ENCODE data around the gene ZDHHC18.

The ZDHHC18 gene, protein sequence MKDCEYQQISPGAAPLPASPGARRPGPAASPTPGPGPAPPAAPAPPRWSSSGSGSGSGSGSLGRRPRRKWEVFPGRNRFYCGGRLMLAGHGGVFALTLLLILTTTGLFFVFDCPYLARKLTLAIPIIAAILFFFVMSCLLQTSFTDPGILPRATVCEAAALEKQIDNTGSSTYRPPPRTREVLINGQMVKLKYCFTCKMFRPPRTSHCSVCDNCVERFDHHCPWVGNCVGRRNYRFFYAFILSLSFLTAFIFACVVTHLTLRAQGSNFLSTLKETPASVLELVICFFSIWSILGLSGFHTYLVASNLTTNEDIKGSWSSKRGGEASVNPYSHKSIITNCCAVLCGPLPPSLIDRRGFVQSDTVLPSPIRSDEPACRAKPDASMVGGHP

DNA sequence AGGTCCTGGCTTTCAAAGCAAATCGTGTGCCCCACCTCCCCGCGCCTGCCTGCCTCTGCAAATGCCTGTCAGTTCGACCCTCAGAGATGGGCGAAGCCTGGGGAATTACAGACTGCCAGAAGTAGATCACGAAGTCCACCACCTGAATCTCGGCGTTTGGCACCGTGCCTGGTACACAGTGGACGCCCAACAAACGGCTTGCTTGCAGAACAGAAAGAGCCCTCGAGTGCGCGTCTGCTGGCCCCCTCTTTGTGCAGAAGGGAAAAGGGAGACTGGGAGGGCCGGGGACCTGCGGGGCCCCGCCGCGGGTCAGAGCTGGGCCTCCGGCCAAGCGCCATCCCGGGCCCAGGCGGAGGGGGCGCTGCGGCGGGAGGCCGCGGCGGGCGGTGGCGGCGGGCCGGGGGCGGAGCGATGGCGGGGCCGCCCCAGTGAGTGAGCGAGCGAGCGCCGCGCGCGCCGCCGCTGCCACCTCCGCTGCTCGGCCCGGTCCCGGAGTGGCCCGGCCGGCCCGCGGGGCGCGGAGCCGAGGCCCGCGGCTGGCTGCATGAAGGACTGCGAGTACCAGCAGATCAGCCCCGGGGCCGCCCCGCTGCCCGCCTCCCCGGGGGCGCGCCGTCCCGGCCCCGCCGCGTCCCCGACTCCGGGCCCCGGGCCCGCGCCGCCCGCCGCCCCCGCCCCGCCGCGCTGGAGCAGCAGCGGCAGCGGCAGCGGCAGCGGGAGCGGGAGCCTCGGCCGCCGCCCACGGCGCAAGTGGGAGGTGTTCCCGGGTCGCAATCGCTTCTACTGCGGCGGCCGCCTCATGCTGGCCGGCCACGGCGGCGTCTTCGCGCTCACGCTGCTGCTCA, at the start of gene ZDHHC18:
TSS of gene ZDHHC18 (plus strand) at position 428 of the 845 bp plus-strand sequence. CDS start at position 545, 117 bp downstream.
- peak; percentile 72 for DNase-seq (ENCODE audit: low spot score)

DNA sequence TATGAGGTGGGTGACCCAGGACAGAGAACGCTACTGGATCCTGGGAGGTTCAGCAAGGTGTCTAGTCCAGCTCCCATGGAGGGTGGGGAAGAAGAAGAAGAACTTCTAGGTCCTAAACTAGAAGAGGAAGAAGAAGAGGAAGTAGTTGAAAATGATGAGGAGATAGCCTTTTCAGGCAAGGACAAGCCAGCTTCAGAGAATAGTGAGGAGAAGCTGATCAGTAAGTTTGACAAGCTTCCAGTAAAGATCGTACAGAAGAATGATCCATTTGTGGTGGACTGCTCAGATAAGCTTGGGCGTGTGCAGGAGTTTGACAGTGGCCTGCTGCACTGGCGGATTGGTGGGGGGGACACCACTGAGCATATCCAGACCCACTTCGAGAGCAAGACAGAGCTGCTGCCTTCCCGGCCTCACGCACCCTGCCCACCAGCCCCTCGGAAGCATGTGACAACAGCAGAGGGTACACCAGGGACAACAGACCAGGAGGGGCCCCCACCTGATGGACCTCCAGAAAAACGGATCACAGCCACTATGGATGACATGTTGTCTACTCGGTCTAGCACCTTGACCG, 47.3 kb upstream of the ZDHHC18 start:
- no peak for DNase-seq (ENCODE audit: low spot score)

DNA sequence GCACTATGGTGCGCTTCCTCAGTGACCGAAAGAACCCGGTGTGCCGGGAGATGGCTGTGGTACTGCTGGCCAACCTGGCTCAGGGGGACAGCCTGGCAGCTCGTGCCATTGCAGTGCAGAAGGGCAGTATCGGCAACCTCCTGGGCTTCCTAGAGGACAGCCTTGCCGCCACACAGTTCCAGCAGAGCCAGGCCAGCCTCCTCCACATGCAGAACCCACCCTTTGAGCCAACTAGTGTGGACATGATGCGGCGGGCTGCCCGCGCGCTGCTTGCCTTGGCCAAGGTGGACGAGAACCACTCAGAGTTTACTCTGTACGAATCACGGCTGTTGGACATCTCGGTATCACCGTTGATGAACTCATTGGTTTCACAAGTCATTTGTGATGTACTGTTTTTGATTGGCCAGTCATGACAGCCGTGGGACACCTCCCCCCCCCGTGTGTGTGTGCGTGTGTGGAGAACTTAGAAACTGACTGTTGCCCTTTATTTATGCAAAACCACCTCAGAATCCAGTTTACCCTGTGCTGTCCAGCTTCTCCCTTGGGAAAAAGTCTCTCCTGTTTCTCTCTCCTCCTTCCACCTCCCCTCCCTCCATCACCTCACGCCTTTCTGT, 46.0 kb upstream of the ZDHHC18 start:
- no peak for DNase-seq (ENCODE audit: low spot score)

DNA sequence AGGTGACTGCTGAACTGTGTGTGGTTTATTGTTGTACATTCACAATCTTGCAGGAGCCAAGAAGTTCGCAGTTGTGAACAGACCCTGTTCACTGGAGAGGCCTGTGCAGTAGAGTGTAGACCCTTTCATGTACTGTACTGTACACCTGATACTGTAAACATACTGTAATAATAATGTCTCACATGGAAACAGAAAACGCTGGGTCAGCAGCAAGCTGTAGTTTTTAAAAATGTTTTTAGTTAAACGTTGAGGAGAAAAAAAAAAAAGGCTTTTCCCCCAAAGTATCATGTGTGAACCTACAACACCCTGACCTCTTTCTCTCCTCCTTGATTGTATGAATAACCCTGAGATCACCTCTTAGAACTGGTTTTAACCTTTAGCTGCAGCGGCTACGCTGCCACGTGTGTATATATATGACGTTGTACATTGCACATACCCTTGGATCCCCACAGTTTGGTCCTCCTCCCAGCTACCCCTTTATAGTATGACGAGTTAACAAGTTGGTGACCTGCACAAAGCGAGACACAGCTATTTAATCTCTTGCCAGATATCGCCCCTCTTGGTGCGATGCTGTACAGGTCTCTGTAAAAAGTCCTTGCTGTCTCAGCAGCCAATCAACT, 45.2 kb upstream of the ZDHHC18 start:
- DNase-seq (ENCODE audit: low spot score) = no peak

DNA sequence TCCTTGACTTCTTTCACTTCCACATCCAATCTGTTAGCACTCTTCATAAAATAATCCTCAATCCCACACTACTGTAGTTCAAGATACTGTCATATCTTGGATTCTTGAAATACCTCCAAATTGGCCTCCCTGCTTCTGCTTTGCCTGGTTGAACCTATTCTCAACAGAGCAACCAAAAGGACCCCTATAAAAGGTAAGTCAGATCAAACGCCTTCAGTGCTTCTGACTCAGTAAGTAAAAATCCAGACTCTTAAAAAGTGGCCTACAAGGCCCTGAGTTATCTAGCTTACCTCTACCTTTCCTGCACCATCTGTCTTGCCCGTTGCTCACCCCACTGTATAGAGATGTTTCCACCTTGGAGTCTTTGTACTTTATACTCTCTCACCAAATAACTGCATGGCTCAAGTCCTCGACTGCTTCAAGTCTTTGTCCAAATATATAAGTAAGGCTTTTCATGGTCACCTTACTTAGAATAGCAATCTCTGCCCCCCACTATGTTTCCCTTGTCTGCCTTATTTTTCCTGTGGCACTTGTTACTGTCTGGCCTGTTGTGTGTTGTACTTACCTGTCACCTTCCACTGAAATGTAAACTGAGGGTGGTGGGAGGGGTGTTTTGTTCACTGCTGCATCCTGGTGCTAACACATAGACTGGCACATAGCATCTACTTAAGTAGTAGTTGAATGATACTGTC, 43.8 kb upstream of the ZDHHC18 start:
- no peak for DNase-seq (ENCODE audit: low spot score)

DNA sequence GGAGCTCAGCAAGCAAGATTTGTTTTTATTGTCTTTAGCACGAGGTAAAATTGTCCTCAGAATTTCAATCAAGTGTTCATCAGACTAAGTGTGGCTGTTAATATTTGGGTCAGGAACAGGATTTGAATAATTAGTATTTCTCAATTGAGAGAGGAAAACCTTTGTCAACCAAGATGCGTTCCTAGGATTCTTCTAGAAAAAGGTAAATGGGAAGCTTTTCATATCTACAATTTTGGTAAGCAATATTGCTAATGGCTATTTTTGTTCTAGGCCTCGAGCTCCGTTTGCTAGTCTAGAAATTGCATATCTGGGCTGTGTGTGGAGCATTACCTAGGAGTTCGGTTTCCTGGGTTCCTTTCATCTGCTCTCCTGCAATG, 42.9 kb upstream of the ZDHHC18 start:
- no peak for DNase-seq (ENCODE audit: low spot score)

DNA sequence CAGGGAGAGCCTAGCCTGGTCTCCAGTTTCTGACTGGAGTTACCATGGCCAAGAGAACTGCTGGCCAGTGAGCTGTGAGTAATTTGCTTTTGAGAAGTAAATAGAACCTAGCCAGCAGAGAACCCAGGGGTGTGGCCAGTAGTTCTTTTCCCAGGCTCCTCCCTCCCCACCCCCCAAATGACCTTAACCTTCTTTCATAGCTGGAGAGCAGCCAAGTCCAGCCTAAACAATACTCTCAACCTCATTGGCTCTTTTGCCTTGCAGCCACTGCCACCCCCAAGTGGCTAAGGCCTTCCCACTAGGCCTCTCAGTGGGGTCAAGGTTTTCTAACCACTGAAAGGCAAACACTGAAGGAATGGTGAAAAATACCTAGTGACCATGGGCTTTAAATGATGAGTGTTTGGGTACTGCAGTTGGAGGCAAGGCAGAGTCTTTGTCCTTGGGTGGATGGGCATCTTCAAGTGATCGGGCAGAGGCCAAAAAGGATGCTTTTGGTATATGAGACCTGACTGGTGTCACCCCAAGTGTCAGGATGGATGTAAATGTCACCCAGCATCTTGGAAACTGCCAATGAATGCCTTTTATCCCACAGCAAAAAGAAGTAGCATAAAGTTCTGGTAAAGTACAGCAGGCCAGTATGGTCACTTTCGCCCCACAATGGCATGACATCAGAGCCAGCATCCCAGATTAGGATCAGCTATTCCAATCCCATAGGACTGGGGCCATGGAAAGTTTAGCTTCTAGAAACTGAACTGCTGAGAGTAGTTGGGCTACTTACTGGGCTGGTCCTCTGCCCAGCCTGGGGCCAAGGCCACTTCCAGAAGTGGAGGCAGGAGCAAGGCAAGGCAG, 42.2 kb upstream of the ZDHHC18 start:
- peak; percentile 19 for DNase-seq (ENCODE audit: low spot score)

DNA sequence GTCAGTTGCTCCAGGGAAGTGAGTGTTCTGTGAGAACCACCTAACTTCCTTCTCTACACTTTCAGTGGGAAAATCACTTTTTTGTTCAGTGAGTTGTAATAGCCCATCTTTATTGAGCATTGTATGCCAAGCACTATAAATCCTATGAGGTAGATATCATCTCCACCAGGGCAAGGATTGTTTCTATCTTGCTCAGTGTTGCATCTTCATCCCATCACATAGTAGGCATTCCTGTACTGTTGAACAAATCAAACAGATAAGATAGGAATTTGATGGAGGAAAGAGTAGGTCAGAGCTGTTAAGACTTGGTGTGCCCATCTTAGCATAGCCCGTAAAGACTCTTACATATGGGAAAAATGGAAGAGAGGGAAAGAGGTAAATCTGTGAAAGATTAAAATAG, 41.6 kb upstream of the ZDHHC18 start:
- DNase-seq (ENCODE audit: low spot score) = no peak

DNA sequence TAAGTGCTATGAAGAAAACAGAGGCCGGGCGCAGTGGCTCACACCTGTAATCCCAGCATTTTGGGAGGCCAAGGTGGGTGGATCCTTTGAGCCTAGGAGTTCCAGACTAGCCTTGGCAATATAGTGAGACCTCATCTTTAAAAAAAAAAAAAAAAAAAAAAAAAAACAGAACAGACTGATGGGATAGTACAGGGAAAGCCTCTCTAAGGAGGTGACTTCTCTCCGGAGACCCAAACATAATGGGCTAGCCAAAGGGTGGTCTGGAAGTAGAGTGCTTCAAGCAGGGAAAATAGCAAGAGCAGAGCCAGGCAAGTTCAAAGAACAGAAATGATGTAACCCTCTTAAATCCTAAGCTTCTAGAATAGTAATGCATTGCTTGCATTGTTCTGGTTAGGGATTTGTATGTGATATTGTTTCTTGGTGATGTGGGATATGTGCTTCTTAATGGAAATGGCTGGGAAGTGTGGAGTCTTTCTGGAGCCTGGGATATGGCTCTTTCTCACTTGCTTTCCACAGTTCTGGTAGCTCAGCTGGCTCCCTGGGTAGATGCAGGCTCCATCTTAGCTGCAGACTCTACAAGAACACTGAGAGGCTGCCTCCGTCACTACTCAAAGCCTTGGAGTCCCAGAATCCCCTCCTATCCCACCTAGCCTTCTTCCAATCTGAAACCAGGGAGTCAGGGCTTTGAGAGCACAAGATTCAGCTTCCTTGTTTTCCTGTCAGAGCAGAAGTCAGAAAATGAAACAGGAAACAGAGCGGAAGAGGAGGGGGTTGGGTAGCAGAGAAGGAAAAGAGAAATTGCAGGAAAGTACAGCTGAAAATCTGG, 40.7 kb upstream of the ZDHHC18 start:
- no peak for DNase-seq (ENCODE audit: low spot score)

DNA sequence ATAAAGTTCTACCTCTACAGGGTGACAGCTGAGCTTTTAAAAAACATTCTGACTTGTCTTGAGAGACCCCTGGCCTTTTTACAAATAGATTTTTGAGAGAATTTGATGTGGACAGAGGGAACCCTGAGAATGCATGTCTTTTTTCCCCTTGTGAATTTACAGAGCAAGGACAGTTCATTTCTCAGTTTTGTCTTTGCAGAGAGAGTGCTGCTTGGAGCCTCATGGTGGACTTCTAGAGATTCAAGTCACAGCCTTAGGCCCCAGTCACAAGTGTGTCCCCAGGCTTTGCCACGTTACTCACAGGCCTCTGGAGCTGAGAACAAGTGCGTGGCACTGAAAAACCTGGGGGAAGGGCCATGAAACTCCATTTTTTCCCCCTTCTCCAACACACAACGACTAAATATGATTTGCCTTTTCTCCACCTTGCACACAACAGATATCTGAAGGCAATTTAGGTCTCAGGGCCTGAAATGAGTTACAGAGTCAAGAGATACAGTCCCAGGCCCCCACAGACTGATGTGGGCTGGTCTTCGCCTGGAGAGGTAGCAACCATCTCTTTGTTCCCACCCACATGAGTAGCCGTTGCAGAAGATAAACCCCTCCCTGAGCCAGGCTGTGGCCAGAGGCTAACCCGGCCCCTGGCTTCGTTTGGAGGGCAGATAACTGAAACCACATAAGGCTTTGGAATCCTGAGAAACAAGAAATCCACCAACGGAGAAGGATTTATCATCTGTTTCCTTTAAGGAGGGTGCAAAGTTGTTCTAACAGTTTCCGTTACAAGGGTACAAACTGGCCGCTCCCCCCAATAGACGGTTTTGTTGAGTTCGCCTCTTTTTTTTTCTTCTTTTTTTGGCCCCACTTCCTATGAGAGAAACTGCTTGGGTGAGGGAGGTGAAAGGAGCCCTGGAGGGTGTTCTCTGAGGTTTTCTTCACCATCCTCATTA, 39.8 kb upstream of the ZDHHC18 start:
- peak; percentile 19 for DNase-seq (ENCODE audit: low spot score)

DNA sequence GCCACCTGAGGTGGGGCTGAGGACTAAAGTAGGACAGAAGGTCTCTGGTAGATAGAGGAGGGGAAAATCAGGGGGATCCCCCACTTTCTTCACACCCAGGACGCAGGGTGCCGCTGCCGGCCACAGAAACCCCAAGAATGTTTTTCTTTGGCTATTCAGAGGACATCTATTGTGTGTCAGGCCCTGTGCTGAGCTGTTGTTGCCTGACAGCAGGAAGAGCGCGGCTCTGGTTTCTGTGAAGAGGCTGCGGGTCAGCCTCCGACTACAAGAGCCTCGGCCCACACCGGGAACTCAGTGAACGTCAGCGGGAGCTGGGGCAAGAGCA, 39.1 kb upstream of the ZDHHC18 start:
- DNase-seq (ENCODE audit: low spot score) = no peak

DNA sequence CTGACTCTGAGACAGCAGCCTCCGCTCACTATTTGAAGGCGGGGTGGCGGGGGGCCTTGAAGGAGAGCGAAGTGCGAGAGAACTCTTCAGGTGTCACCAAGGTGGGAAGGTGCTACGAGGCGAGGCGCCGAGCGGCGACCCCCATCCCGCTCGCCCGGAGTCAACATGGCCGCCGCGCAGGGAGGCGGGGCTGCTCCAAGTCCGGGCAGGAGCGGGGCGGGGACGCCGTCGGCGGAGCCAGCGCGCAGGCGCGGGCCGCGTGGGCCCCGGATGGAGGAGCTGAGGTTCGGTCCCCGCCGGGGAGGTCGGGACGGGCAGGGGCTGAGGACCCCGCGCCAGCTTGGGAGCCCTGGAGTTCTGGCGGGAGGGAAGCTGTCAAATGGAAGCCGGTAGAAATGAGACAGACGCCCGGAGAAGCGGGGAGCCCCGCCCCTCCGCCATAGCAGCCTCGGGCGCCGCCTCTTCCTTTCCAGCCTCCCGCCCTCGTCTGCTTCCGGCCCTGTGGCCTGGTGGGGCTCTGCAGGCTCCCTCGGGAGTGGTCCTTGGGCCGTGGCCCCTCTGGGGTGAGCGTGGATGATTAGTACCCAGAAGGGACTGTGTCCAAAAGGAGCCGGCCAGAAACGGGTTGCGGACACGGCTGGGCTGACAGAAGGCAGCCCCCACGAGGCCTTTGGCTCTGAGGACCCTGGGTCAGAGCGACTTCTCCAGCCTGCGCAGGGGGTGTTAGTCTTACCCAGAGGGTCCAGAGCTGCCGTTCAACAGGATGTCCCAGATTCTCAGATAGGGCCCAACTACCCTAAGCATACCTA, 38.6 kb upstream of the ZDHHC18 start, which contains the start of gene PIGV:
TSS of gene PIGV (plus strand) at position 245 of the 809 bp plus-strand sequence. CDS start 2,866 bp downstream, outside the sequence.
- DNase-seq (ENCODE audit: low spot score) = peak; percentile 88

DNA sequence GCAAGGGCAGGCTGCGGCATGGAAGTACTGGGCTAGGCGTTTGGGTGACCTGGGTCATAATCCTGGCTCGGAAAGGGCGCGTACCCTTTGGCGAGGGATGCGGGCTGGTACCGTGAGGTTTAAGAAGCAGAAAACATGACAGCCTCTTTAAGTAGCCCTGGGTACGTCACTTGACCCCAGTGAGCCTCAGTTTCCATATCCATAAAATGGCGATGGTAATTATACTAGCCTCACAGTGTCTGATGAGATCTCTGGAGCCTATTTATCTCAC, 38.0 kb upstream of the ZDHHC18 start:
- no peak for DNase-seq (ENCODE audit: low spot score)

DNA sequence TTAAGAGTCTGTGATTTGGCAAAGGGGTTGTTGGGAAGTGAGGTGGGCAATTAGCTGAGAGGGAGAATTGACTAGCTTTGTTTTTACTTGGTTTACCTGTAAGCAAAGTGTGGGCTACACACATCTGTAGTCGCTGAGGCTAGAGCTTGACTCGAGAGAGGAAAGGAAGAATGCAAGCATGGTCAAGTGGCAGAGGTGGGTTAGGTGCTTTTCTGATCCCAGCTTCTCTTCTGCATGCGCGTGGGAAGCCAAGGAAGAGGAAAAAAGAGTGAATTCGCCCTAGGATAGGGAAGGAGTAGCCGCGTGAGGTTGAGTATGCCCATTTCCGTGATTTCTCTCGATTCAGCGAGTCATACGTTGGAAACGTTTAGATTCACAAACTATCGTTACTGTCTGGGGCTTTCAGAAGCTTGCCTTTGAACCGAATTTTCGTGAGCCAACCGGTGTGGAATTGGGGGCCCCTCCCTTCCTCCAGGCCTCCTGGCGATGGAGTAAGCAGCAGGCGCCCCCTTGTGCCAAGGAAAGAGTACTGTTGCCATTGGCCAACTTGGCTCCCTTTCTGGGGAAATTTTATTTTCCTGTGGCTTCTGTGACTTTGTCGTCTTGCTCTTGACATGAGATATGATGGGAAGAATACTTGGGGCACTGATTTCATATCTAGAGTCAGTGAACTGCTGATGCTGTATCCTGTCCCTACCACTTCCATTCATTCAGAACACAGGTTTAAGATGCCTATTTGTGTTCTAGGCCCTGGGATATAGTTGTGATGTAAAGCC, 37.5 kb upstream of the ZDHHC18 start:
- DNase-seq (ENCODE audit: low spot score) = peak; percentile 91

DNA sequence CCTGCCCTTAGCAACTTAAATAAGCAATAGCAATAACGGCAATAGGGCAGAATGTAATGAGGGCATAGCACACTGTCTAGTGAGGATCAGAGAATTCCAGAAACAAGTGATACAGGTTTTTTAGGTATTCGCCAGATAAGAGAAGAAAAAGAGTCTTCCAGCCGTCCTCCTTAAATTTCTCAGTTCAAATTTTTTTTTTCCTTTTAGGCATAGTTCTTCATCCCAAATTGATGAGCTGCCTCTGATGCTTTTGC, 36.9 kb upstream of the ZDHHC18 start:
- DNase-seq (ENCODE audit: low spot score) = no peak

DNA sequence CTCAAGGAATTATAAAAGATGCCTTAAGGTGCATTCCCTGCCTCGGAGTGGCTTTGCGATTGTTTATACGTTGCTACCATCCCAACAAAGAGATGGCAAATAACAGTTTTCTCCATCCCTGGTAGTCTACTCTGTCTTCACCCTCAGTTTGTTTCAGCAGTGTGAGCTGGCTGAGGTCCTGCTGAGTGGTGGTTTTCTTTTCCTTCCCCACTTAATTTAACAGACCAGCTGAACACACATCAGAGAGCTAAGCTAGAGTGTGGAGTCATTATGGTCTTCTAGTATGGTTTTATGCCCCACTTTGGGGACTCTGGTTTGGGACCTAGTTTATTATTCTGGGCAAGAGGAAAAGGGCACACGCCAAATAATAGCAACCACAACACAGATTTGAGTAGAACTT, 36.6 kb upstream of the ZDHHC18 start:
- DNase-seq (ENCODE audit: low spot score) = no peak

DNA sequence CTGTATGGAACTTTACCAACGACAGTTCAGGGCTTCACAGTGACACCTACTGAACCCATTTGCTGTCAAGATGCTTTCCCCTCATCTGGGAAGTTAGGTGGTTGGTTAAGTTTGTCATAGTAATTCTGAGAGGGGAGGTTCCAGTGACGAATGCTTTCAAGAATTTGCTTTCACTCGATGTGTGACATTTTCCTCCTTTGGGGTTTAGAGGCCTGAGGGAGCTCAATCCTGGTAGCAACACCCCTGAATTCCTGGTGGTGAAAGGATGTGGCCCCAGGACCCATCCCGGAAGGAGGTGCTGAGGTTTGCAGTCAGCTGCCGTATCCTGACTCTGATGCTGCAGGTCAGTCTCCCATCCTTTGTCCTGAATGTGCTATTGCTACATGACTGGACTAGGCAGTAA, 35.9 kb upstream of the ZDHHC18 start:
- DNase-seq (ENCODE audit: low spot score) = no peak
